K562 (cell line): Measurements from ENCODE around the gene UNC45A. TPM values are rescaled to one million over a fixed set of nuclear protein-coding genes. Genes with fewer than 3 reads are reported as not detected.

ENCODE experiments used
- ATAC-seq: fragments of 200-7000 bp; cut with Tn5 transposase; 3 replicates; pipeline ENCODE4 v1.9.1; 2020; ENCODE audit warnings: moderate library complexity
- Bru-seq: library from RNA; stranded (reverse); fragments of 400-500 nt; gene quantifications from one replicate; lab custom pipeline; 2021; lab: Mats Ljungman, UMichigan
- BruChase-seq, 2 experiments: library from RNA; stranded (reverse); fragments of 400-500 nt; gene quantifications; one replicate each; lab custom pipeline; 2021; lab: Mats Ljungman, UMichigan
- BruUV-seq: library from RNA; stranded (reverse); fragments of 400-500 nt; replicated peaks from 2 replicates; lab custom pipeline; 2021; lab: Mats Ljungman, UMichigan
- CTCF ChIA-PET: fragments of 300-600 bp; formaldehyde crosslinking; extraction: SDS; loops from one replicate; lab custom pipeline; 2021; ENCODE audit warnings: low intra/inter-chr PET ratio; lab: Yijun Ruan, JAX
- POLR2A ChIA-PET: fragments of 300-600, 350-650 bp; sonication (Branson Sonifier 250); formaldehyde crosslinking; extraction: SDS; loops from one replicate; lab custom pipeline; 2021; ENCODE audit warnings: antibody characterized with exemption, inconsistent platforms; lab: Yijun Ruan, JAX
- DNase-seq, 4 experiments: peaks; one replicate each; pipeline versions ENCODE4 v3.0.0 to v3.0.0-alpha.2; 2011 to 2018; ENCODE audit warnings: low spot score in 3 of 4, mixed read lengths in 3 of 4; ENCODE audit errors: extremely low read depth in 1 of 4
- FAIRE-seq: peaks from 2 replicates; lab custom pipeline; 2011; peaks lifted over from hg19 to GRCh38; lab: Jason Lieb, UNC
- H2AFZ ChIP-seq: 2 replicates; pipeline ENCODE4 v1.6.0; 2011; ENCODE audit warnings: low read depth, low read length, control low read depth, inconsistent platforms
- H3K27ac ChIP-seq: fragments of 200-600 bp; 3 replicates; pipeline ENCODE4 v1.8.0; 2011; ENCODE audit warnings: low read depth, mild to moderate bottlenecking, control low read depth, inconsistent platforms, low read length, moderate library complexity, mixed read lengths; ENCODE audit errors: extremely low read depth
- H3K27me3 ChIP-seq, 2 experiments: fragments of 300-600 bp in 1 of 2; 2 replicates in 1 of 2; 3 replicates in 1 of 2; pipeline versions ENCODE4 v1.6.0 to v1.8.0; 2011; ENCODE audit warnings: inconsistent platforms in 2 of 2, low read length in 2 of 2, mild to moderate bottlenecking in 1 of 2, mixed read lengths in 1 of 2, moderate library complexity in 1 of 2; ENCODE audit not compliant: control insufficient read depth in 2 of 2, insufficient read depth in 2 of 2
- H3K36me3 ChIP-seq: fragments of 300-600 bp; 3 replicates; pipeline ENCODE4 v1.8.0; 2011; ENCODE audit warnings: mild to moderate bottlenecking, low read length, inconsistent platforms; ENCODE audit not compliant: control insufficient read depth, insufficient read depth
- H3K4me1 ChIP-seq, 2 experiments: fragments of 200-600 bp in 1 of 2; replicated peaks in 1 of 2; 2 replicates in 1 of 2; 3 replicates in 1 of 2; pipeline versions ENCODE4 v1.5.1 to v1.8.0; 2011; ENCODE audit warnings: inconsistent platforms in 2 of 2, low read length in 2 of 2, mild to moderate bottlenecking in 1 of 2, mixed read lengths in 1 of 2, moderate library complexity in 1 of 2; ENCODE audit not compliant: control insufficient read depth in 2 of 2, insufficient read depth in 2 of 2
- H3K4me2 ChIP-seq: 2 replicates; pipeline ENCODE4 v1.6.1; 2011; ENCODE audit warnings: low read length, control low read depth, inconsistent platforms, mixed read lengths; ENCODE audit not compliant: insufficient read depth
- H3K4me3 ChIP-seq: fragments of 200-600 bp; sonication (generic), shearing (Covaris generic); 2 replicates; pipeline ENCODE4 v1.5.1; 2016; ENCODE audit warnings: control low read depth, inconsistent platforms
- H3K79me2 ChIP-seq: fragments of 200-600 bp; 3 replicates; pipeline ENCODE4 v1.8.0; 2011; ENCODE audit warnings: low read length, inconsistent platforms; ENCODE audit not compliant: control insufficient read depth, insufficient read depth
- H3K9ac ChIP-seq, 2 experiments: 2 replicates each; pipeline versions ENCODE4 v1.6.0 to v1.6.1; 2011; ENCODE audit warnings: low read depth in 2 of 2, low read length in 2 of 2, control low read depth in 1 of 2, inconsistent platforms in 1 of 2, mild to moderate bottlenecking in 1 of 2, mixed read lengths in 1 of 2; ENCODE audit not compliant: insufficient read depth in 1 of 2
- H3K9me1 ChIP-seq: one replicate; pipeline ENCODE4 v1.6.0; 2011; ENCODE audit warnings: inconsistent platforms, mild to moderate bottlenecking, low read length, moderate library complexity; ENCODE audit not compliant: control insufficient read depth, insufficient read depth
- H3K9me3 ChIP-seq: replicated peaks from 2 replicates; pipeline ENCODE4 v1.5.1; 2011; ENCODE audit warnings: low read depth, low read length, inconsistent platforms; ENCODE audit not compliant: control insufficient read depth, insufficient read depth
- H4K20me1 ChIP-seq: replicated peaks from 2 replicates; pipeline ENCODE4 v1.6.1; 2011; ENCODE audit warnings: low read length, inconsistent platforms, mixed read lengths; ENCODE audit not compliant: control insufficient read depth, insufficient read depth
- BHLHE40 ChIP-seq: IDR thresholded peaks from 2 replicates; pipeline ENCODE4 v1.6.1; 2011; ENCODE audit warnings: low read length, improper control_type of control experiment
- MEIS2 ChIP-seq: fragments of 450-650 bp; IDR thresholded peaks from 2 replicates; pipeline ENCODE4 v1.6.1; 2014; ENCODE audit warnings: mild to moderate bottlenecking; ENCODE audit not compliant: partially characterized antibody
- NR4A1 ChIP-seq, 2 experiments: fragments of 250-450 bp in 1 of 2; fragments of 450-650 bp in 1 of 2; sonication (Bioruptor Pico) in 1 of 2; IDR thresholded peaks; 2 replicates each; pipeline versions ENCODE4 v1.4.0 to v1.6.1; 2016 to 2020; ENCODE audit warnings: mild to moderate bottlenecking in 2 of 2, missing compliant biosample characterization in 1 of 2, missing genetic modification characterization in 1 of 2, moderate library complexity in 1 of 2
- NRF1 ChIP-seq, 2 experiments: fragments of 450-650 bp; IDR thresholded peaks in 1 of 2; conservative IDR thresholded peaks in 1 of 2; 2 replicates each; pipeline ENCODE4 v1.6.1; 2014; ENCODE audit warnings: mild to moderate bottlenecking in 2 of 2
- SAP30 ChIP-seq: fragments of 200-600 bp; sonication (generic); IDR thresholded peaks from 2 replicates; pipeline ENCODE4 v1.6.1; 2012; ENCODE audit warnings: borderline replicate concordance, low read depth, mild to moderate bottlenecking, moderate library complexity, low read length, control low read depth, inconsistent platforms; ENCODE audit not compliant: insufficient read depth, poor library complexity, severe bottlenecking
- WGBS: fragments of 100-300 bp; shearing (Covaris generic); methylation state at CpG from one replicate; pipeline ENCODE4 v1.1.6; 2016; ENCODE audit warnings: low coverage, mixed read lengths; ENCODE audit not compliant: insufficient coverage; ENCODE audit errors: missing lambda C conversion rate; 5-methylcytosine and 5-hydroxymethylcytosine counted together
- in situ Hi-C: fragments of 300-500 bp; cut with MboI; formaldehyde crosslinking; loops from 4 replicates; pipeline ENCODE4 v1.15.0; 2018; ENCODE audit warnings: inconsistent platforms, mixed read lengths
- intact Hi-C: fragments of 100-400 bp; cut with micrococcal nuclease; formaldehyde crosslinking; loops from 2 replicates; pipeline ENCODE4 v1.14.2; 2022
- long read RNA-seq, 3 experiments: library from polyadenylated mRNA in 2 of 3; library from RNA in 1 of 3; unstranded in 2 of 3; stranded (forward) in 1 of 3; transcript quantifications; one replicate each; pipeline ENCODE4 v2.0.0, GENCODE V29; 2019 to 2022
- polyA minus RNA-seq, 3 experiments: library from RNA; depleted of rRNA, polyadenylated mRNA; stranded (reverse); fragments of >200 nt; gene quantifications; 2 replicates each; pipeline ENCODE4 v1.2.3, GENCODE V29; 2011
- polyA plus RNA-seq, 8 experiments: library from polyadenylated mRNA; depleted of rRNA in 4 of 8; stranded (reverse) in 5 of 8; unstranded in 3 of 8; fragments of >200 nt; fragmentation: Nextera tagmentation in 2 of 8; fragmentation: Illumina TruSeq in 1 of 8; extraction: Ambion mirVana in 2 of 8; extraction: Trizol in 1 of 8; gene quantifications; 2 replicates each; pipeline versions ENCODE4 v1.2.1 to v1.2.3, GENCODE V29; 2011 to 2014; ENCODE audit warnings: inconsistent platforms in 1 of 8, missing spikeins in 1 of 8
- total RNA-seq, 7 experiments: library from RNA; depleted of rRNA in 6 of 7; stranded (reverse); fragments of >200 nt in 6 of 7; fragmentation: Illumina TruSeq in 2 of 7; extraction: Trizol in 2 of 7; gene quantifications; 2 replicates each; pipeline versions ENCODE4 v1.2.1 to v1.2.3, GENCODE V29; 2011 to 2021; ENCODE audit warnings: low replicate concordance in 1 of 7

The UNC45A gene
- 131 and 331 TPM in 2 replicates for total RNA-seq (2011; cell fraction: chromatin; rRNA removed; ENCODE audit: low replicate concordance)
- 205 and 228 TPM in 2 replicates for total RNA-seq (2011; cell fraction: nucleolus; rRNA removed)
- 113 and 152 TPM in 2 replicates for total RNA-seq (2011; cell fraction: nucleoplasm; rRNA removed)
- total RNA-seq (2014; rRNA removed) = 59.8 and 65.2 TPM in 2 replicates
- total RNA-seq (2014; rRNA removed; fragmentation: Illumina TruSeq; extraction: Trizol) = 19.2 and 22.6 TPM in 2 replicates
- total RNA-seq (2015; rRNA removed; fragmentation: Illumina TruSeq; extraction: Trizol) = 47.7 and 52.5 TPM in 2 replicates
- 79.0 and 79.3 TPM in 2 replicates for total RNA-seq (2021)
- polyA plus RNA-seq (2011; rRNA removed) = 43.7 and 56.7 TPM in 2 replicates
- 46.7 and 62.9 TPM in 2 replicates for polyA plus RNA-seq (2011; cell fraction: cytosol; rRNA removed)
- polyA plus RNA-seq (2011; cell fraction: nucleus; rRNA removed) = 163 and 164 TPM in 2 replicates
- 75.1 and 75.7 TPM in 2 replicates for polyA plus RNA-seq (2012)
- 35.7 and 46.7 TPM in 2 replicates for polyA plus RNA-seq (2014; fragmentation: Illumina TruSeq; extraction: Trizol)
- polyA plus RNA-seq (2014; fragmentation: Nextera tagmentation; extraction: Ambion mirVana) = 10 to 100 TPM; 22.4 to 23.1 TPM
- polyA plus RNA-seq (2014; rRNA removed) = 54.5 and 55.5 TPM in 2 replicates
- 51.9 and 58.7 TPM in 2 replicates for polyA minus RNA-seq (2011; rRNA and poly(A)+ RNA removed)
- polyA minus RNA-seq (2011; cell fraction: cytosol; rRNA and poly(A)+ RNA removed) = 50.4 and 51.9 TPM in 2 replicates
- 51.0 and 77.4 TPM in 2 replicates for polyA minus RNA-seq (2011; cell fraction: nucleus; rRNA and poly(A)+ RNA removed)
- percentile 65 among the genes with signal in this experiment for Bru-seq, nascent RNA
- percentile 63 among the genes with signal in this experiment for BruChase-seq, experiment 1, labeled RNA remaining after a 2-hour chase
- percentile 71 among the genes with signal in this experiment for BruChase-seq, experiment 2, labeled RNA remaining after a 6-hour chase
- long read RNA-seq, experiment 1, transcript UNC45A-202 (20 exons, 3,252 nt) = major isoform, 52 of 273 reads
- long read RNA-seq, experiment 1, partial matches to known transcripts = 137 of 273 reads
- long read RNA-seq, experiment 1, other reads (novel, unspliced or antisense) = 84 of 273 reads
- long read RNA-seq, experiment 2, transcript UNC45A-202 (20 exons, 3,252 nt) = major isoform, 17 of 111 reads
- long read RNA-seq, experiment 2, partial matches to known transcripts = 79 of 111 reads
- long read RNA-seq, experiment 2, other reads (novel, unspliced or antisense) = 15 of 111 reads
- long read RNA-seq, experiment 3, transcript UNC45A-202 (20 exons, 3,252 nt) = major isoform, 7 of 28 reads
- long read RNA-seq, experiment 3, partial matches to known transcripts = 16 of 28 reads
- long read RNA-seq, experiment 3, other reads (novel, unspliced or antisense) = 5 of 28 reads

GRCh38 chr15:90934949-90935751 lies at the start of gene UNC45A:
UNC45A (plus strand) TSS chr15:90935285; CDS start chr15:90935325, 40 bp downstream.
- Histone ChIP-seq H4K20me1 (no peaks in the 10 kb centered on the region), H3K9me3 (no peaks in the 10 kb centered on the region), H3K9me1 (no peaks in the 10 kb centered on the region), H3K27ac (peak within 1 kb of the TSS; percentile 65), H2AFZ (peak within 1 kb of the TSS; percentile 91), H3K4me2 (peak within 1 kb of the TSS; percentile 93), H3K9ac (peak within 1 kb of the TSS; percentile 77 to 95), H3K36me3 (peaks cover 39% of the 10 kb centered on the region), H3K4me3 (peak within 1 kb of the TSS; percentile 80), H3K79me2 (peaks cover 42% of the 10 kb centered on the region), H3K4me1 (peaks cover 41 to 61% of the 10 kb centered on the region in 2 experiments), H3K27me3 (no peaks in the 10 kb centered on the region)
- FAIRE-seq (peak; percentile 61), ATAC-seq (peak; percentile 83), DNase-seq (peak; percentile 94 to 97 (median 96))
- WGBS = 1% methylated on average over 35 of the region's 65 CpGs
- in situ Hi-C loops (no loop called here), intact Hi-C loops (loop anchor here (1.0 to 10.0 kb wide), 7 partner anchors 97 to 640 kb away; no protein-coding TSS in a partner anchor)
- CTCF ChIA-PET = interaction anchor here (0.5 to 1.0 kb wide), 5 partner anchors 32 to 642 kb away, joined by 3 to 4 read pairs (median 3); no protein-coding TSS in a partner anchor
- POLR2A ChIA-PET = interaction anchor here (0.5 to 6.7 kb wide), 15 partner anchors 9 to 319 kb away, joined by 3 to 70 read pairs (median 6); partner anchors contain the start of genes MAN2A2, RCCD1 and VPS33B
- no TSS peak for BruUV-seq
- no peak for TF ChIP-seq NR4A1 (CRISPR knock-in tag; IDR thresholded peaks at IDR 0.05)
- TF ChIP-seq NR4A1 (tag; IDR thresholded peaks at IDR 0.05) = no peak
- TF ChIP-seq SAP30 = peak; percentile 49
- peak; percentile 94 for TF ChIP-seq NRF1 (conservative IDR thresholded peaks at IDR 0.05 in 1 of 2, IDR thresholded peaks at IDR 0.05 in 1 of 2)
- TF ChIP-seq BHLHE40 = peak; percentile 87
- TF ChIP-seq MEIS2 = peak; percentile 57
